Nephron (organoid): ENCODE measurements around the gene ADAP2.

ENCODE experiments used
- H3K27ac Mint-ChIP-seq, 3 experiments: 2 replicates each; pipeline ENCODE4 v1.8.0; 2020; ENCODE audit warnings: mixed read lengths in 3 of 3, mild to moderate bottlenecking in 2 of 3, moderate library complexity in 1 of 3
- H3K27me3 Mint-ChIP-seq: 2 replicates; pipeline ENCODE4 v1.8.0; 2021; ENCODE audit warnings: low read depth, mild to moderate bottlenecking, moderate library complexity, mixed read lengths
- H3K36me3 Mint-ChIP-seq: 2 replicates; pipeline ENCODE4 v1.8.0; 2020; ENCODE audit warnings: low read depth, mixed read lengths
- H3K4me1 Mint-ChIP-seq: 2 replicates; pipeline ENCODE4 v1.8.0; 2020; ENCODE audit warnings: mixed read lengths
- H3K4me3 Mint-ChIP-seq, 3 experiments: 2 replicates each; pipeline ENCODE4 v1.8.0; 2020; ENCODE audit warnings: mild to moderate bottlenecking in 3 of 3, mixed read lengths in 3 of 3, moderate library complexity in 2 of 3
- H3K9me3 Mint-ChIP-seq: 2 replicates; pipeline ENCODE4 v1.8.0; 2020; ENCODE audit warnings: mixed read lengths
- TF ChIP-seq, protein P1 (sequence below), 3 experiments: fragments of 200-600 bp; sonication (generic); IDR thresholded peaks; one replicate each; pipeline ENCODE4 v1.5.0; 2021; ENCODE audit warnings: antibody characterized with exemption in 3 of 3; ENCODE audit not compliant: unreplicated experiment in 3 of 3

Gene ADAP2

DNA sequence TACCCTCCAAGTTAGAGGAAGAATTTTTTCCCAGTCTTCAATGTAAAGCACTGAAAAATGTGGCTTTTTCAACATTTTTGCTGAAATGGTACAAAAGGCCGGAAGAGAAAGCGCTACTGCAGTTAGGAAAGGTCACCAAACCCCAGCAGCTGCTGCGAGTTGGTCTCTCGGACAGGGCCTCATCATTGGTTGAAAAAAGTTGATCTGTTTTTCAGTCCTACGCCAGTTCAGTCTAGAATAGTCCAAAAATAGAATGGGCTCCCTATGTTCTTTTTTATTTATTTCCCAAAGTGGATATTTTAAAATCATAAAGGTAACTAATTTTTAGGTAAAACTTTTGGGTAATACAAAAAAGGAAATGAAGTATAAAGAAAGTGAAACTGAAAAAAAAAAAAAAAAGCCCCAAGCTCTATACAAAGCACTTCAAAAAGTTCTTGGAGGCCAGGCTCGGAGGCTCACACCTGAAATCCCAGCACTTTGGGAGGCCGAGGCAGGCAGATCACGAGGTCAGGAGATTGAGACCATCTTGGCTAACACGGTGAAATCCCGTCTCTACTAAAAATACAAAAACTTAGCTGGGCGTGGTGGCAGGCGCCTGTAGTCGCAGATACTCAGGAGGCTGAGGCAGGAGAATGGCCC is 17.4 kb downstream of the ADAP2 start:
- Mint-ChIP-seq H3K36me3 (no peaks in the 10 kb centered on the region), H3K27me3 (no peaks in the 10 kb centered on the region), H3K9me3 (no peaks in the 10 kb centered on the region), H3K4me1 (no peaks in the 10 kb centered on the region), H3K27ac (no peak overlapping the region), H3K4me3 (no peak overlapping the region)
- TF ChIP-seq, protein P1, sequence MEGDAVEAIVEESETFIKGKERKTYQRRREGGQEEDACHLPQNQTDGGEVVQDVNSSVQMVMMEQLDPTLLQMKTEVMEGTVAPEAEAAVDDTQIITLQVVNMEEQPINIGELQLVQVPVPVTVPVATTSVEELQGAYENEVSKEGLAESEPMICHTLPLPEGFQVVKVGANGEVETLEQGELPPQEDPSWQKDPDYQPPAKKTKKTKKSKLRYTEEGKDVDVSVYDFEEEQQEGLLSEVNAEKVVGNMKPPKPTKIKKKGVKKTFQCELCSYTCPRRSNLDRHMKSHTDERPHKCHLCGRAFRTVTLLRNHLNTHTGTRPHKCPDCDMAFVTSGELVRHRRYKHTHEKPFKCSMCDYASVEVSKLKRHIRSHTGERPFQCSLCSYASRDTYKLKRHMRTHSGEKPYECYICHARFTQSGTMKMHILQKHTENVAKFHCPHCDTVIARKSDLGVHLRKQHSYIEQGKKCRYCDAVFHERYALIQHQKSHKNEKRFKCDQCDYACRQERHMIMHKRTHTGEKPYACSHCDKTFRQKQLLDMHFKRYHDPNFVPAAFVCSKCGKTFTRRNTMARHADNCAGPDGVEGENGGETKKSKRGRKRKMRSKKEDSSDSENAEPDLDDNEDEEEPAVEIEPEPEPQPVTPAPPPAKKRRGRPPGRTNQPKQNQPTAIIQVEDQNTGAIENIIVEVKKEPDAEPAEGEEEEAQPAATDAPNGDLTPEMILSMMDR (IDR thresholded peaks at IDR 0.05; ENCODE audit: unreplicated experiment in 3 of 3) = no peak

DNA sequence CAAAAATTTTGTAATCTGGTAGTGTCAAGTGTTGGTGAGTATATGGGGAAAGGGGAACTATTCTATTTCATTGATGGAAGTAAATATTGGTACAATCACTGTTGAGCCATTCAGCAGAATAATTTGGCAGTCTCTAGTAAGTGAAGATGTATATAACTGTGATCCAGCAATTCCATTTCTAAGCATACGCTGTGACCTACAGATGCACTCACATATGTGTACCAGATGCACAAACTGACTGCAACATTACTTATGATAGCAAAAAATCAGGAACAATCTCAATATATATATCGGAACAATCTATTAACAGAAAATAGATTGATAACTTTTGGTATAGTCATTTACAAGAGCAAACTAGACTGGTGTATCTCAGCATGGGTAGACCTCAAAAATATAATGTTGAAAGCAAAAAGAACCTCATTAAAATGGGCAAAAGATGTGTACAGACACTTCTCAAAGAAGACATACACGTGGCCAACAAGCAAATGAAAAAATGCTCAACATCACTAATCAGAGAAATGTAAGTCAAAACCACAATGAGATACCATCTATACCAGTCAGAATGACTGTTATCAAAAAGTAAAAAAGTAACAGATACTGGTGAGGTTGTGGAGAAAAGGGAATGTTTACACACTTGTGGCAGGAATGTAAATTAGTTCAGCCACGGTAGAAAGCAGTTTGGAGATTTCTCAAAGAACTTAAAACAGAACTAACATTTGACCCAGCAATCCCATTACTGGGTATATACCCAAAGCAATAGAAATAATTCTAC is 20.7 kb downstream of the ADAP2 start:
- Mint-ChIP-seq H3K27ac (no peak overlapping the region), H3K36me3 (no peaks in the 10 kb centered on the region), H3K4me1 (no peaks in the 10 kb centered on the region), H3K27me3 (no peaks in the 10 kb centered on the region), H3K4me3 (no peak overlapping the region), H3K9me3 (no peaks in the 10 kb centered on the region)
- TF ChIP-seq, protein P1 (IDR thresholded peaks at IDR 0.05; ENCODE audit: unreplicated experiment in 3 of 3) = no peak

DNA sequence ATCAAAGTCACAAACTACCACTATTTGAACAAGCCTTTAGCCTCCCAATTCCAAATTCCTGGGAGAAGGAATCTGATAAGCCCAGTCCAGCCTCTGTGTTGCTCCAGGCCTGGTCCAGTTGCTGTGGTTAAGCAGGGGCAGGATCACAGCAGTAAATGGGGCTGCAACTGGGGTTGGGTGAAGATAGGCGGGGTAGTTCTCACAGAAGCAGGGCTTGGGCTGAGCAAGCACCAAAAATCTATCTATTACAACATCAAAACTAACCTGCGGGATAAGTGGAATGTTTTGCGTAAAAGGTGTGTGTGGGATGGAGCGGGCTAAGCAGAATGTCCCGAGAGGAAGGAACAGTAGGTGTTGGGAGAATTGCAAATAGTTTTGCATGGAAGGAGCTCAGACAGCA is 26.1 kb downstream of the ADAP2 start:
- Mint-ChIP-seq H3K27me3 (no peaks in the 10 kb centered on the region), H3K9me3 (no peaks in the 10 kb centered on the region)
- TF ChIP-seq, protein P1 (IDR thresholded peaks at IDR 0.05; ENCODE audit: unreplicated experiment in 3 of 3) = no peak

DNA sequence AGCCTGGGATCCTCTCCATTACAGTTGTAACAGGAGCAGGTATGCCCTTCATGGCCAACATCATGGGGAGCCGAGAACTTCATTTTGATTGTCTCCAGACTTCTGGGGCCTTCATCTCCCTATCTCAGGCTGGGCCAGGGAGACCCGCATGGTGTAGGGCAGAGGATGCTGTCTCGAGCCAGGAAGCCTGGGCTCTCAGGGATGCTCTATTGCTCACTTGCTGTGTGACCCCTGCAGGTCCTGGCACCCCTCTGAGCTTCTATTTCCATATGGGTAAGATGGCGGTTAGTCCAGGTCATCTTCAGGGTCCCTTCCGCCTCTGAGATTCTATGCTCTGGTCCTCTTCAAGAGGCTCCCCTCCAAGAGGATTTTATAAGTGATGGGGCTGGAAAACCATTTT is 28.4 kb downstream of the ADAP2 start:
- peak overlapping the region in 2 of 3 experiments; percentile 41 to 72 for H3K27ac Mint-ChIP-seq
- TF ChIP-seq, protein P1 (IDR thresholded peaks at IDR 0.05; ENCODE audit: unreplicated experiment in 3 of 3) = no peak
- H3K4me3 Mint-ChIP-seq = no peak overlapping the region
- no peaks in the 10 kb centered on the region for H3K36me3 Mint-ChIP-seq
- peaks cover 3% of the 10 kb centered on the region for H3K27me3 Mint-ChIP-seq
- no peaks in the 10 kb centered on the region for H3K9me3 Mint-ChIP-seq
- H3K4me1 Mint-ChIP-seq = no peaks in the 10 kb centered on the region

More for the DNA sequence above, 26.1 kb downstream of the ADAP2 start:
- H3K4me1 Mint-ChIP-seq = no peaks in the 10 kb centered on the region
- H3K36me3 Mint-ChIP-seq = no peaks in the 10 kb centered on the region
- no peak overlapping the region for H3K27ac Mint-ChIP-seq
- no peak overlapping the region for H3K4me3 Mint-ChIP-seq

DNA sequence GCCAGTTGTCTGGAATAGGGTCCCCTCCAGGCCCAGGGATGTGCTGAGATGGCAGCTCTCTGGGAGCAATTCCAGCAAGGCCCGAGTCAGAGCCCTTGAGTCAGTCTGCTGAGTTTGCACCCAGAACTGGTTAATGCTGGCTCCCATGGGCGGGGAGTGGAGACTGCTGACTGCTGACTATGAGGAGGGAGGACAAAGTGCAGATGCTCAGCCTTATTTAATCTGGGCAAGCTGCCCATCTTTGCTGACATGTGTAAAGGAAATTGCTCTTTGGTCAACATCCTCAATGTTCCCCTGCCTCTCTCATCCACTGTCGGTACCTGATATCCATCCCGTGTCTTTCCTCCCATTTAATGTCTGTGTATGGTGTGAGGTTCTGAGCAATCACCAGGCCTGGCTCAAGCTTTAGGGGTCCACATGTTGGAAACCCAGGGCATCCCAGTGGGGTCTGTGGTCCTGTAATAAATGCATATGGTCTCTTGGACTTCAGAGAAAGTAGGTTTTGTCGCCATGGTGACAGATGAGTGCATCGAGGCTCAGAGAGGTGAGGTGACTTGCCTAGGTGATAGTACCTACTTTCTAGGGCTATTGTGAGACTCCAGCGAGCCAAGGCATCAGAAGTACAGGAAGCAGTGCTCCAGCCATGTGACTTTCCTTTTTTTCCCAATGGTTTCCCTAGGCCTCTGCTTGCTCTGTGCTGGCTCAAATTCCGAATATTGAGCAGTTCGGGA is 29.1 kb downstream of the ADAP2 start:
- Mint-ChIP-seq H3K36me3 (no peaks in the 10 kb centered on the region), H3K4me1 (no peaks in the 10 kb centered on the region), H3K9me3 (no peaks in the 10 kb centered on the region), H3K4me3 (no peak overlapping the region), H3K27me3 (peaks cover 3% of the 10 kb centered on the region), H3K27ac (peak overlapping the region; percentile 33 to 72 (median 41))
- TF ChIP-seq, protein P1 (IDR thresholded peaks at IDR 0.05; ENCODE audit: unreplicated experiment in 3 of 3) = no peak
